A172 (cell line): ENCODE measurements around the gene ZNF417. TPM values are rescaled to one million over a fixed set of nuclear protein-coding genes. Genes with fewer than 3 reads are reported as not detected.
"Not testable (repeated sequence)": the region's sequence is repeated elsewhere in the genome, so short reads cannot be mapped to it uniquely, and the experiment has no call there.

Experiments used
- DNase-seq: peaks from one replicate; pipeline ENCODE4 v3.0.0-alpha.2; 2015; ENCODE audit warnings: low spot score
- total RNA-seq: library from RNA; depleted of rRNA; stranded (reverse); fragments of >200 nt; shearing (Covaris generic); gene quantifications from 2 replicates; pipeline ENCODE4 v1.2.3, GENCODE V29; 2014; rRNA removed

ZNF417 gene
- total RNA-seq, 1 experiment from 2014 or later = 11.7 TPM

DNA sequence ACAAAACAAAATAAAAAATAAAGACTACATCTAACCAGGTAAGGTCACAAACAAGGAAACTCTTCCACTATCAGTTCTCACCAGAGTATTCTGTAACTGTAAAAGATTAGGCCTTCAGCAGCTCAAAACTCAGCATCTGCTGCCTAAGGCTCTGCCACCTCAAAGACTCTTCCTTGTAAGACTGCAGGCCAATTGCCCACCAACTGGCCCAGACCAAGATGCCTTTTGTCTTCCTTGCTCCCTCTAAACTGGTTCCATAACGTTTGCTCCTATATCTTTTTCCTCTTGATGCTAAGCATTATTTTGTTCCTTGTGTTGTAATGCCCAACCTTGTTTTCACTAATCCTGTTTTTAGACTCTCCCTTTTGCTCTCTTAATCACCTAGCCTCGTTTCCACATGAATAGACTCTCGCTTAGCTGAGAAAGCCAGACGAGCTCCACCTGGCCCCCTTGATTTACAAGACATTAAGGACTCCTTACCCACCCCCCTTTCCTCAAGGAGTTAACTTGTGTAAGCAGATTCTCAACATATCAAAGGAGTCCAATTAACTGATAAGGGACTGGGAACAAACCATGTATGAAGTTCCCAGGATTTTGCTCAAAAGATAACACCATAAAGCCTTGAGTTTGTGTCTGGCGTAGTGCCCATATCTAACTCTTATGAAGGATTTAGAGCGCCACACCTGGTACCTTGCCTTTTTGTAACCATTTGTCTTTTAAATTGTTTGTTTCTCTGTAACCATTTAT is 29.0 kb downstream of the ZNF417 start:
- DNase-seq = no peak

DNA sequence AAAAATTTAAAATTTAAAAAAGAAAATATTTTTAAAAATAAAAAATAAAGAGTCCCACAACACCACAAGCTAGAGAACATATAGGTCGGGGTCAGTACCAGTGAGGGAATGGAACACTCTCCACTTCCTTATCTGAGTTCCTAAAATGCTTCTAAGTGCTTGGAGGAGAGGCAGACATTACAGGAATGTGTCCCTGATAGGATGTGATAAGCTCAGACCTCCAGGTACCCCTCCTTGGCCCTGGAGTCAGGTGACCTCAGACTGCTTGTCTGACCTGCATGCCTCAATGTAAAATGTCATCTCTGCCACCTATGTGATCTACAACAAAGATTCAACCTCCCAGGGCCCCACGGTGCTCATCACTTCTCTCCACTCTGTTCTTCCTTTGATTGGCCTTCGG is 30.3 kb downstream of the ZNF417 start:
- DNase-seq = no peak

GRCh38 chr19:57873883-57874799 is 42.3 kb downstream of the ZNF417 start:
- not testable (repeated sequence) for DNase-seq

DNA sequence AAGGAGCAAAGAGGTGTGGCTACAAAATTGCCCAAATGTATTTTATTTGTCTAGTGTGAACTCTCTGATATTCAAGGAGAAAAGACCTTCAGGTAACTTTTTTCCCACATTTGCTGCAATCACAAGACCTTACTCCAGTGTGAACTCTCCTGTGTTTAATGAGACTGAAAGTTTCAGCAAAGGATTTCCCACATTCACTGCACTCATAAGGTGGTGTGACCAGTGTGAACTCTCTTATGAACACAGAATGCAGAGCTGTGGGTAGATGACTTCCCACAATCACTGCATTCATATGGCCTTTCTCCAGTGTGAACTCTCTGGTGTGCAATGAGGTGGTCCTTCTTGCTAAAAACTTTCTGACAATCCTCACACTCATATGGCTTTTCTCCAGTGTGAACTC is 43.9 kb downstream of the ZNF417 start:
- DNase-seq = no peak

DNA sequence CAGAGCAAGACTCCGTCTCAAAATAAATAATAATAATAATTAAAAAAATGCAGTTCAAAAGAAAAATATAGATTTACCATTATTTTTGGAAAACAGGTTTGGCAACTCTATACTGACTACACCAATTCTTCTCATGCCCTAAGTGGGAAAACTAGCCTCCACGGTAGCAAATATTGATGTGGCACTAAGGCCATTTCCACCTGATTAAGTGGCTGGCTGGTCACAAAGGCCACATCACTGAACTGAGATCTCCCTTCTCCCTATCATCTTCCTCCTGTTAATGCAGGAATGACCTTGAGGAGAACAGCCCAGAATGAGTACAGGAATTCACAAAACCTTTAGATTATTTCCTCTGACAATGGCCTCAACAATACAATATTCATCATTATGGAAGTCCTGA is 46.2 kb downstream of the ZNF417 start:
- no peak for DNase-seq

DNA sequence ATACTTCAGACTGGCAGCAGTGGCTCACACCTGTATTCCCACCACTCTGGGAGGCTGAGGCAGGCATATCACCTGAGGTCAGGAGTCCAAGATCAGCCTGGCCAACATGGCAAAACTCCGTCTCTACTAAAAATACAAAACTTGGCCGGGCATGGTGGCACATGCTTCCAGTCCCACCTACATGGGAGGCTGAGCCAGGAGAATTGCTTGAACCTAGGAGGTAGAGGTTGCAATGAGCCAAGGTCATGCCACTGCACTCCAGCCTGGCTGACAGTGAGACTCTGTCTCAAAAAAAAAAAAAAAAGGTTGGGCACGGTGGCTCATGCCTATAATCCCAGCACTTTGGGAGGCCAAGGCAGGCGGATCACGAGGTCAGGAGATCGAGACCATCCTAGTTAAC is 46.7 kb downstream of the ZNF417 start:
- not testable (repeated sequence) for DNase-seq

GRCh38 chr19:57867868-57868492 is 48.4 kb downstream of the ZNF417 start:
- no peak for DNase-seq

Other genes with a start within 250 kb of the ZNF417 start
- 0.12 TPM in 1 of 2 replicates, not detected in the other for gene ZSCAN4, start 247.7 kb downstream of the ZNF417 start, total RNA-seq
- 11.2 and 18.7 TPM in 2 replicates for gene ZNF551, start 234.6 kb downstream of the ZNF417 start, total RNA-seq
- gene ZNF154, start 207.4 kb downstream of the ZNF417 start, total RNA-seq = not detected in 2 replicates
- gene ZNF671, start 189.0 kb downstream of the ZNF417 start, total RNA-seq = not detected in 2 replicates
- gene ZNF776, start 169.8 kb downstream of the ZNF417 start, total RNA-seq = 20.9 and 26.1 TPM in 2 replicates
- gene ZNF586, start 146.9 kb downstream of the ZNF417 start, total RNA-seq = 18.9 and 24.6 TPM in 2 replicates
- 4.6 and 11.6 TPM in 2 replicates for gene ZNF552, start 101.7 kb downstream of the ZNF417 start, total RNA-seq
- 22.9 and 26.6 TPM in 2 replicates for gene ZNF587B, start 86.3 kb downstream of the ZNF417 start, total RNA-seq
- gene ZNF587, start 66.7 kb downstream of the ZNF417 start, total RNA-seq = 24.7 and 31.9 TPM in 2 replicates
- gene ZNF814, start 27.6 kb downstream of the ZNF417 start, total RNA-seq = 0.29 and 1.7 TPM in 2 replicates
- 0.07 and 0.31 TPM in 2 replicates for gene ZNF418, start 18.8 kb upstream of the ZNF417 start, total RNA-seq
- gene ZNF256, start 31.1 kb upstream of the ZNF417 start, total RNA-seq = 3.1 and 3.7 TPM in 2 replicates
- not detected in 2 replicates for gene C19orf18, start 57.9 kb upstream of the ZNF417 start, total RNA-seq
- gene ZNF606, start 86.2 kb upstream of the ZNF417 start, total RNA-seq = 0.07 TPM in 1 of 2 replicates, not detected in the other
- gene ZSCAN1, start 117.4 kb upstream of the ZNF417 start, total RNA-seq = not detected in 2 replicates
- not detected in 2 replicates for gene ZNF135, start 142.7 kb upstream of the ZNF417 start, total RNA-seq
- 2.9 and 5.5 TPM in 2 replicates for gene ZSCAN18, start 181.6 kb upstream of the ZNF417 start, total RNA-seq
- 16.0 and 16.6 TPM in 2 replicates for gene ZNF329, start 234.2 kb upstream of the ZNF417 start, total RNA-seq